ENCODE results near the gene UCN3.

Gene UCN3

DNA sequence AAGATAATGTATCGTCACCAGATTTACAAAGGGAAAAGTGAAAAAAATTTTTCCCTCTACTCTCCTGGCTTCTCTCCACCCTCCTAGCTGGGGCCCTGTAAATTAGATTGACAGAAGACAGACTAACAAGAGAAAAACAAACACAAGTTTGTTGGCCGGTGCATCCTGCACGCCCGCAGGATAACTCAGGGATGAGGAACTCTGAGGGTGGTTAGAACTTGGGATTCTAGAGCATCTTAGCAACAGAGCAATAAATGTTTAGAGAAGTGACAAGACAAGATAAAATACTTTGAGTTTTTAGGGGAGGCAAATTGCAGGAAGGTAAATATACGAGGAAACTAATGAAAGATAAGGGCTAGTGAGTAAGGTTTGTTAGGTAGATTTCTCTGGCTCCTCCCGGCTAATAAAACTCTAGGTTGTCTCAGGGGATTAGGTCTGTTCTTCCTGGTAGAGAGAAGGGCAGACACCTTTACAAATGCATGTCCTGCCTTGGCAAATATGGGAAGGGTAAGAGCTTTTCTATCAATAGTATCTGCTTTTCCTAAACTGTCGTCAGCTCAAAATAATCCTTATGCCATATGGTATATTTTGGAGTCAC lies 4.3 kb upstream of the UCN3 start:
- DNase-seq (ENCODE audit: low read depth) = no peak
- TF ChIP-seq, protein P1, sequence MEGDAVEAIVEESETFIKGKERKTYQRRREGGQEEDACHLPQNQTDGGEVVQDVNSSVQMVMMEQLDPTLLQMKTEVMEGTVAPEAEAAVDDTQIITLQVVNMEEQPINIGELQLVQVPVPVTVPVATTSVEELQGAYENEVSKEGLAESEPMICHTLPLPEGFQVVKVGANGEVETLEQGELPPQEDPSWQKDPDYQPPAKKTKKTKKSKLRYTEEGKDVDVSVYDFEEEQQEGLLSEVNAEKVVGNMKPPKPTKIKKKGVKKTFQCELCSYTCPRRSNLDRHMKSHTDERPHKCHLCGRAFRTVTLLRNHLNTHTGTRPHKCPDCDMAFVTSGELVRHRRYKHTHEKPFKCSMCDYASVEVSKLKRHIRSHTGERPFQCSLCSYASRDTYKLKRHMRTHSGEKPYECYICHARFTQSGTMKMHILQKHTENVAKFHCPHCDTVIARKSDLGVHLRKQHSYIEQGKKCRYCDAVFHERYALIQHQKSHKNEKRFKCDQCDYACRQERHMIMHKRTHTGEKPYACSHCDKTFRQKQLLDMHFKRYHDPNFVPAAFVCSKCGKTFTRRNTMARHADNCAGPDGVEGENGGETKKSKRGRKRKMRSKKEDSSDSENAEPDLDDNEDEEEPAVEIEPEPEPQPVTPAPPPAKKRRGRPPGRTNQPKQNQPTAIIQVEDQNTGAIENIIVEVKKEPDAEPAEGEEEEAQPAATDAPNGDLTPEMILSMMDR (IDR thresholded peaks at IDR 0.05; ENCODE audit: control insufficient read depth, insufficient read depth, low read depth, low read length, missing control alignments) = no peak
- no peak overlapping the region for H3K4me3 ChIP-seq (ENCODE audit: control insufficient read depth, low read depth, low read length)

DNA sequence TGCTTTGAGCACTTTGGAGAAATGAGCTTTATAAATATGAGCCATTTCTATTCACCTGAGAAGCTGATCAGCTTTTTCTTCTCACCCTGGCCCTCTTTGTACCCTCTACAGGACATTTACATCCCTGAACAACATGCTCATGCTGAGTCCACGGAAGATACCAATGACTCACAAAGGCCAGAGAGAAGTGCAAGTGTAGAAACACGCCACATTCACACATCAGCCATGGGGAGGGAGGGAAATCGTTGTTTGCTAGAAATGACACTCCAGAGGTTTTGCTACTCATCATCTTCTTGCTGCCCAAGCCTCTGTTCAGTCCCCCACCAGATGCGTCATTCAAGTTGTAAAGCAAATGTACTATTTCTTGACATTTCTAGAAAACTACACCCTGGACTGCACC lies 2.8 kb upstream of the UCN3 start:
- H3K4me3 ChIP-seq (ENCODE audit: control insufficient read depth, low read depth, low read length) = no peak overlapping the region
- TF ChIP-seq, protein P1 (IDR thresholded peaks at IDR 0.05; ENCODE audit: control insufficient read depth, insufficient read depth, low read depth, low read length, missing control alignments) = no peak
- DNase-seq (ENCODE audit: low read depth) = no peak

DNA sequence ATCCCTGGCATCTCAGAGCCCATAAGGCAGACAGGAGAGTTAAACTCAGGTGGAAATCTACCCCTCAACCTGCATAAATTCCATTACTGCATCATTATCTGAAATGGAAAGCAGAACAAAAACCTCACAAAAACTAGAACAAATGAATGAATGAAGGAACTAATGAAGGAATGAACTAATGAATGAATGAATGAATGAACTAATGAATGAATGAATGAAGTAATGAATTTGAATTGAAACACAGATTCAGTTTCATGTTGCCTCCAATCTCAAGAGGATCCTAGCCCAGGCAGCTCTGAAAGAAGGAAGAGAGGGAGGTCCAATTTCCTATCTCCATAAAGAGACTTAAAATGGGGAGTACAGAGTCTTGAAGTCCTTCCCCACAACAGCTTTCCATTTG lies 1.9 kb upstream of the UCN3 start:
- no peak for DNase-seq (ENCODE audit: low read depth)
- TF ChIP-seq, protein P1 (IDR thresholded peaks at IDR 0.05; ENCODE audit: control insufficient read depth, insufficient read depth, low read depth, low read length, missing control alignments) = no peak
- no peak overlapping the region for H3K4me3 ChIP-seq (ENCODE audit: control insufficient read depth, low read depth, low read length)

DNA sequence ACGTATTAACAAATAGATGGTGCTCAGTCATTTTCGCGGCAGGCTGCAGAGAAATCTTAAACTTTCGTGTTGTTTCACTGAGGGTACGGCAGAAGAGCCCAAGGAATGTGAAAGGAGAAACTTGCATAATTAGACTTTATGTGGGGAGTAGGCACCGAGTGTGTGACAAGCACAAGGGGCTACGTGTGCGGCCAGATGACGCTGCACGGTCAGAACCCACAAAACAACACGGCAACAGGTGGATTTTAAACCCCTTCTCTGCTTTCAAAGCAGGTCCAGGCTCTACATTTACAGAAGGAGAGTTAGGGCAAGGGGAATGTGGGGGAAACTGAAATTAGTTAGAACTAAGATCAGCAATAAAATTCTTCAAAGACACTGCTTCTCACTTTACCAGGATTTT lies 392 bp upstream of the UCN3 start:
- no peak overlapping the region for H3K4me3 ChIP-seq (ENCODE audit: control insufficient read depth, low read depth, low read length)
- TF ChIP-seq, protein P1 (IDR thresholded peaks at IDR 0.05; ENCODE audit: control insufficient read depth, insufficient read depth, low read depth, low read length, missing control alignments) = no peak
- DNase-seq (ENCODE audit: low read depth) = no peak

DNA sequence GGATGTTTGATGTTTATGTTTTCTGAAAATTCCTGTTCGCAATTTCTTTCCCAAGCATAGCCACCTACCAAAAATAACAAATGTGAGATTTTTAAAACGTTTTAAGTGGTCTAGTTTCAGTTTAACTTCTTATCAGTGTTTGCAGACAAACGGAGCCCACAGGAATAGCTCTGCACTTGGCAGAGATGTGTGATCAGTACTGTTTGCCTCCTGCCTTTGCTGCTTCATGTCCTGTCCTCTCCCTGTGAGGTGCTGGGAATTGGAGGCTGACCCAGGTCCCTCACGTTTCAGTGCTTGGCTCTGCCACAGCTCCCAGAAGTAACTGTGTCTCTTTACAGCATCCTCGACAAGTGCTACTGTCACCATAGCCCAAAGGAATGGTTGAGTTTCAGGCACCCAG lies 1.2 kb downstream of the UCN3 start:
- DNase-seq (ENCODE audit: low read depth) = no peak
- TF ChIP-seq, protein P1 (IDR thresholded peaks at IDR 0.05; ENCODE audit: control insufficient read depth, insufficient read depth, low read depth, low read length, missing control alignments) = no peak
- H3K4me3 ChIP-seq (ENCODE audit: control insufficient read depth, low read depth, low read length) = no peak overlapping the region

DNA sequence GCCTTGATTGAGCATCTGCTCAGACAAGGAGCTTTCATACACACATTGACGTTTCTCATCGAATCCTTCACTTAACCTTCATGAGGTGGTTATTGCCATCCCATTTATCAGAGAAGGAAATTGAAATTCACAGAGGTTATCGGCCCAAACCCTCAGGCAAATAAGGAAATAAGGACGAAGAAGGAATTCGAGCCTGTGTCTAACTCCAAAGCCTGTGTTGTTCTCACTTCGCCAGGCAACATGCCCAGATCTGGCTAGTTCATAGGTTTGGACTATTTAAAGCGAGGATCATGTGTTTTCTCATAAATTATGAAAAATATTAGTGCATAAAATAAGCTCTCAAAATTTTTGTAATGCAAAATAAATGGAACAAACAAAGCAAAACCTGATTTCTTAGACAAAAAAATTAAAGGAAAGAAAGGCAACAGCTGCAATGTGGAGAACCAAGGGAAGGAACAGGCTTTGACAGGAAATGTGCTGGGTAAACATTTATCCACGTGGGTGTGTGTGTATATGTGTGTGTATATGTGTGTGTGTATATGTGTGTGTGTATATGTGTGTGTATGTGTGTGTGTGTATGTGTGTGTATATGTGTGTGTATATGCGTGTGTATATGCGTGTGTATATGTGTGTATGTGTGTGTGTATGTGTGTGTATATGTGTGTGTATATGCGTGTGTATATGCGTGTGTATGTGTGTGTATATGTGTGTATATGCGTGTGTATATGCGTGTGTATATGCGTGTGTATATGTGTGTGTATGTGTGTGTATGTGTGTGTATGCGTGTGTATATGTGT lies 4.8 kb downstream of the UCN3 start:
- DNase-seq (ENCODE audit: low read depth) = no peak
- TF ChIP-seq, protein P1 (IDR thresholded peaks at IDR 0.05; ENCODE audit: control insufficient read depth, insufficient read depth, low read depth, low read length, missing control alignments) = no peak
- H3K4me3 ChIP-seq (ENCODE audit: control insufficient read depth, low read depth, low read length) = no peak overlapping the region
